GM18909 (cell line): ENCODE measurements around the gene CTSA.
"Not testable (repeated sequence)": the region's sequence is repeated elsewhere in the genome, so short reads cannot be mapped to it uniquely, and the experiment has no call there.

ENCODE experiments used
- ATAC-seq: cut with Tn5 transposase; IDR thresholded peaks from one replicate; pipeline ENCODE4 v1.9.1; 2021; ENCODE audit warnings: mild to moderate bottlenecking; ENCODE audit not compliant: unreplicated experiment, poor library complexity

Gene CTSA

GRCh38 chr20:45863543-45864470, 27.3 kb upstream of the CTSA start:
- ATAC-seq: no peak

- ATAC-seq: no peak
These were observed 24.7 kb upstream of the CTSA start for GRCh38 chr20:45866454-45866853.

GRCh38 chr20:45867136-45867818, 23.9 kb upstream of the CTSA start:
- ATAC-seq: no peak

GRCh38 chr20:45867819-45868176, 23.3 kb upstream of the CTSA start:
- no peak for ATAC-seq

GRCh38 chr20:45872626-45873025, 18.5 kb upstream of the CTSA start:
- ATAC-seq: no peak

- ATAC-seq: no peak
These were observed 17.6 kb upstream of the CTSA start for GRCh38 chr20:45873409-45874103.

- not testable (repeated sequence) for ATAC-seq
These were observed 17.0 kb upstream of the CTSA start for GRCh38 chr20:45874104-45874481.

- no peak for ATAC-seq
These were observed 16.6 kb upstream of the CTSA start for GRCh38 chr20:45874576-45874975.

- ATAC-seq: no peak
These were observed 12.9 kb upstream of the CTSA start for GRCh38 chr20:45878076-45878761.

GRCh38 chr20:45880988-45881788, 9.9 kb upstream of the CTSA start, which contains the start of gene ZSWIM1:
Gene ZSWIM1 (plus strand): TSS chr20:45881227. CDS start chr20:45882593, 1,366 bp downstream.
- peak; percentile 97 for ATAC-seq

- ATAC-seq: no peak
These were observed 8.6 kb upstream of the CTSA start for GRCh38 chr20:45882469-45883099.

GRCh38 chr20:45883100-45883469, 8.1 kb upstream of the CTSA start:
- no peak for ATAC-seq

- no peak for ATAC-seq
These were observed 4.4 kb upstream of the CTSA start for GRCh38 chr20:45886590-45887345.

GRCh38 chr20:45887346-45887715, 3.8 kb upstream of the CTSA start, which contains the start of gene SPATA25:
Gene SPATA25 (minus strand): TSS chr20:45887622. CDS start chr20:45887590, 32 bp downstream.
- no peak for ATAC-seq

GRCh38 chr20:45888681-45889080, 2.5 kb upstream of the CTSA start:
- ATAC-seq: no peak

GRCh38 chr20:45890077-45890984, 804 bp upstream of the CTSA start:
- ATAC-seq: peak; percentile 35

GRCh38 chr20:45892049-45892825, 1.1 kb downstream of the CTSA start:
- ATAC-seq: no peak
